Mesendoderm (in vitro differentiated cells): ENCODE data around the gene CABP2.
"Not testable (repeated sequence)": the region's sequence is repeated elsewhere in the genome, so short reads cannot be mapped to it uniquely, and the experiment has no call there.

Source experiments
- DNase-seq: peaks from one replicate; pipeline ENCODE4 v3.0.0; 2013
- H2AK5ac ChIP-seq: 2 replicates; pipeline ENCODE4 v1.6.1; 2013; ENCODE audit warnings: low read length, inconsistent platforms
- H2BK120ac ChIP-seq: 2 replicates; pipeline ENCODE4 v1.6.1; 2013; ENCODE audit warnings: low read depth, mild to moderate bottlenecking, low read length, moderate library complexity, mixed read lengths
- H2BK15ac ChIP-seq: replicated peaks from 2 replicates; pipeline ENCODE4 v1.6.1; 2013; ENCODE audit warnings: low read depth, mild to moderate bottlenecking, moderate library complexity
- H2BK5ac ChIP-seq: 2 replicates; pipeline ENCODE4 v1.6.1; 2013; ENCODE audit warnings: low read length, inconsistent platforms
- H3K18ac ChIP-seq: 2 replicates; pipeline ENCODE4 v1.6.1; 2013; ENCODE audit warnings: mild to moderate bottlenecking, low read length, mixed read lengths
- H3K23ac ChIP-seq: one replicate; pipeline ENCODE4 v1.6.1; 2013; ENCODE audit warnings: low read length
- H3K27ac ChIP-seq: 2 replicates; pipeline ENCODE4 v1.5.1; 2013; ENCODE audit warnings: low read depth, mild to moderate bottlenecking, inconsistent platforms, low read length, moderate library complexity
- H3K27me3 ChIP-seq: 2 replicates; pipeline ENCODE4 v1.6.1; 2013; ENCODE audit warnings: low read length, control low read depth, mild to moderate bottlenecking, inconsistent platforms; ENCODE audit not compliant: insufficient read depth, poor library complexity
- H3K36me3 ChIP-seq: 2 replicates; pipeline ENCODE4 v1.6.1; 2013; ENCODE audit warnings: low read length, inconsistent platforms; ENCODE audit not compliant: control insufficient read depth, insufficient read depth
- H3K4ac ChIP-seq: one replicate; pipeline ENCODE4 v1.6.1; 2013; ENCODE audit warnings: low read depth, mild to moderate bottlenecking, low read length, moderate library complexity
- H3K4me1 ChIP-seq: 2 replicates; pipeline ENCODE4 v1.6.1; 2013; ENCODE audit warnings: low read depth, low read length, inconsistent platforms; ENCODE audit not compliant: control insufficient read depth
- H3K4me2 ChIP-seq: 2 replicates; pipeline ENCODE4 v1.6.1; 2013; ENCODE audit warnings: low read length
- H3K4me3 ChIP-seq: 2 replicates; pipeline ENCODE4 v1.5.1; 2013; ENCODE audit warnings: mild to moderate bottlenecking, low read length
- H3K56ac ChIP-seq: one replicate; pipeline ENCODE4 v1.6.1; 2013; ENCODE audit warnings: low read length
- H3K79me1 ChIP-seq: 2 replicates; pipeline ENCODE4 v1.6.1; 2013; ENCODE audit warnings: low read length, inconsistent platforms
- H3K79me2 ChIP-seq: 2 replicates; pipeline ENCODE4 v1.6.1; 2013; ENCODE audit warnings: mild to moderate bottlenecking, low read length; ENCODE audit not compliant: control insufficient read depth, insufficient read depth
- H3K9ac ChIP-seq: 2 replicates; pipeline ENCODE4 v1.6.1; 2013; ENCODE audit warnings: low read length, inconsistent platforms
- H4K5ac ChIP-seq: one replicate; pipeline ENCODE4 v1.6.1; 2013; ENCODE audit warnings: low read length
- H4K8ac ChIP-seq: one replicate; pipeline ENCODE4 v1.6.1; 2013; ENCODE audit warnings: low read depth, mild to moderate bottlenecking, control low read depth, low read length, moderate library complexity
- WGBS: extraction: QIAGEN DNeasy Blood & Tissue Kit; methylation state at CpG from one replicate; pipeline ENCODE4 v1.1.7; 2013; ENCODE audit warnings: low lambda C conversion rate, missing lambda C conversion rate; ENCODE audit not compliant: insufficient coverage; ENCODE audit errors: extremely low coverage; 5-methylcytosine and 5-hydroxymethylcytosine counted together

Gene CABP2

DNA sequence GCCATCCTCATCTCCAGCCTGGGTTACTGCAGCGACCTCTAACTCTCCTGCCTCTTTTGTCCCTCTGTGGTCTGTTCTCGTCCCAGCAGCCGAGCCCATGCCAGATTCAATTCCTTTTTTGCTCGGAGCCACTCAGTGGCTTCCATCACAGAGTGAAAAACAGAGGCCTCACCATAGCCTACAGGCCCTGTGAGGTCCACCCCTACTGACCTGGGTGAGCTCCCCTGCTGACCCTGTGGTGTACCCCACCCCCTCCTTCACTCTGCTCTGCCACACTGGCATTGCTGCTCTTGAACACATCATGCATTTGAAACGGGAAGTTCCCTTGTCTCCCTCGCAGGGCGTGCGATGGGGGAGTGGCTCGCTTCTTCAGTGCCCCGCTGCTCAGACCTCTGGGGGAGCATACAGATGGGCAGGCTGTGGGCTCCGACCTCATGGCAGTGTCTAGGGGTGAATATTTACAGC lies 38.4 kb downstream of the CABP2 start:
- Histone ChIP-seq H2BK15ac (no peak overlapping the region), H3K9ac (no peak overlapping the region), H4K5ac (no peak overlapping the region), H3K27me3 (no peaks in the 10 kb centered on the region), H2BK120ac (no peak overlapping the region), H3K36me3 (no peaks in the 10 kb centered on the region), H4K8ac (no peak overlapping the region), H2AK5ac (no peak overlapping the region), H3K79me1 (peaks cover 1% of the 10 kb centered on the region), H3K4me3 (no peak overlapping the region), H3K4ac (no peak overlapping the region), H3K27ac (no peak overlapping the region), H3K4me2 (no peak overlapping the region), H3K56ac (no peak overlapping the region), H3K4me1 (no peaks in the 10 kb centered on the region), H3K18ac (no peak overlapping the region), H2BK5ac (no peak overlapping the region), H3K79me2 (no peaks in the 10 kb centered on the region), H3K23ac (no peak overlapping the region)
- no CpG with 5 or more reads among the region's 11 CpGs for WGBS
- no peak for DNase-seq

GRCh38 chr11:67483831-67484665 lies 39.2 kb downstream of the CABP2 start:
- H2BK5ac ChIP-seq, result no peak overlapping the region
- no peak overlapping the region for H2AK5ac ChIP-seq
- H3K79me2 ChIP-seq, result no peaks in the 10 kb centered on the region
- no CpG with 5 or more reads among the region's 16 CpGs for WGBS
- H3K27ac ChIP-seq, result no peak overlapping the region
- H3K4ac ChIP-seq, result no peak overlapping the region
- no peak overlapping the region for H4K5ac ChIP-seq
- H3K18ac ChIP-seq, result no peak overlapping the region
- H3K9ac ChIP-seq, result no peak overlapping the region
- H3K36me3 ChIP-seq, result no peaks in the 10 kb centered on the region
- H3K4me1 ChIP-seq, result no peaks in the 10 kb centered on the region
- no peak overlapping the region for H3K56ac ChIP-seq
- no peak overlapping the region for H3K4me2 ChIP-seq
- H3K4me3 ChIP-seq, result no peak overlapping the region
- no peak for DNase-seq
- H2BK15ac ChIP-seq, result no peak overlapping the region
- H3K23ac ChIP-seq, result no peak overlapping the region
- no peak overlapping the region for H2BK120ac ChIP-seq
- peaks cover 1% of the 10 kb centered on the region for H3K79me1 ChIP-seq
- H4K8ac ChIP-seq, result no peak overlapping the region
- no peaks in the 10 kb centered on the region for H3K27me3 ChIP-seq

DNA sequence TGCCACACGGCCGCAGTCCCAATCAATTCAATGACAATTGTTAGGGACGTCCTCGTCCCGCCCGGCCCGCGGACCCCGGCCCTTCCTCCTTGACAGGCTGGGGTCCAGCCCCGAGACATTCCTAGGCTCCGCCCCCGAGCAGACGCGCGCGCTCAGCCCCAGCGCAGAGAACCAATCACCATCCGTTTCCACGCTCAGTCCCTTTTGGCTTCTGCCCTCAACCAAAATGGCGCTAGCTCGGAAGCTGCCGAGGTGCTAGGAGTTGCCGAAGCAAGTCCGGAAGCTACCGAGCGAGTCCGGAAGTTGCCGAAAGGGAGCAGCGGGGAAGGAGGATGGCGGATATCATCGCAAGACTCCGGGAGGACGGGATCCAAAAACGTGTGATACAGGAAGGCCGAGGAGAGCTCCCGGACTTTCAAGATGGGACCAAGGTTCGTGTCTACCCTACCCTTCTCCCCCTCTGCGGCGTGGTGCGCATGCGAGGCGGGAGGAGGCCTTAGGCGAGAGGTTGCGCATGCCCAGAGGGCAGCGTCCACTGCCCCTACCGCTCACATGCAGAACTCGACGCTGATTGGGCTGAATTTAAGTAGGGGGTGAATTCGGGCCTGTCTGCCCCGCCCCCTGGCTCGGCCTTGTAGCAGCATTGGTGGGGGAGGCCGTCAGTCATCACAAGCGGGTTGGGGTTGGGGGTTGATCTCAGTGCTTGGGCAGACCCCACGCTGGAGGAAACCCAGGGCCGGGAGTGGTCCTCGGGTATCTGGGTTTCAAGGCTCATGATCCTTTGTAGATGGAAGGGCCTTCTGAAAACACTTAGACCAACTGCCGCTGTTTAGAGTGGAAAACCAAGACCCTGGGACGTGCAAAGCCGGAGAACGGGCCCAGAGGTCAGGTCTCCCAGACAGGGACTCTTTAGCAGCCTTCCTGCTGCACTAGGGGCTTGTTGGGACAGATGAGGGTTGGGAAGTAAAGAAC lies 40.1 kb downstream of the CABP2 start, which contains the start of gene AIP:
AIP (plus strand) TSS at position 200 of the 972 bp plus-strand sequence; CDS start at position 333, 133 bp downstream.
- Histone ChIP-seq H3K4ac (no peak within 1 kb of the TSS), H3K36me3 (no peaks in the 10 kb centered on the region), H3K27ac (no peak within 1 kb of the TSS), H3K18ac (no peak within 1 kb of the TSS), H3K56ac (peak within 1 kb of the TSS; percentile 90), H3K4me3 (peak within 1 kb of the TSS; percentile 56), H3K9ac (peak within 1 kb of the TSS; percentile 76), H3K4me2 (peak within 1 kb of the TSS; percentile 62), H3K79me1 (peaks cover 1% of the 10 kb centered on the region), H2BK5ac (no peak within 1 kb of the TSS), H2AK5ac (no peak within 1 kb of the TSS), H2BK15ac (no peak within 1 kb of the TSS), H4K5ac (no peak within 1 kb of the TSS), H3K27me3 (no peaks in the 10 kb centered on the region), H4K8ac (no peak within 1 kb of the TSS), H3K23ac (no peak within 1 kb of the TSS), H2BK120ac (no peak within 1 kb of the TSS), H3K79me2 (no peaks in the 10 kb centered on the region), H3K4me1 (no peaks in the 10 kb centered on the region)
- WGBS, result no CpG with 5 or more reads among the region's 60 CpGs
- DNase-seq, result peak; percentile 99

DNA sequence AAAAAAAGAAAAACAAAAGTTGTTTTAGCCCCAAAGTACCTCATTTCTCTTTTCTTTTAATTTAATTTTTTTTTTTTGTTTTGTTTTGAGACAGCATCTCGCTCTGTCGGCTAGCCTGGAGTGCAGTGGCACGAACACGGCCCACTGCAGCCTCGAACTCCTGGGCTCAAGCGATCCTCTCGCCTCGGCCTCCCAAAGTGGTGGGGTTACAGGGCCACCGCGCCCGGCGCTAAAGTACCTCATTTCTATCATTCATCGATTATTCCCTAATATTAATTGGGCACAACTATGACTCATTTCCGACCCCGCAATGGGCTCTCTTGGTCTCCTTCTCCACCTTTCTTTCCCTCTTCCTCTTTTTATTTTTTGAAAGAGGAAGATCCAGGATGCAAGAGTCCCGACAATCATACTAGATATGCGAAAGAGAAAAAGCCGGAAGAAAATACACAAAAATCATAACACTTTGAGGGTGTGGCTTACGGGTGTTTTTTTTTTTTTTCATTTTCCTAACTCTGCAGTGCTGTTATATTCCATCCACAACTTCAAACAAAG lies 40.9 kb downstream of the CABP2 start:
- no peak overlapping the region for H4K5ac ChIP-seq
- peak overlapping the region; percentile 76 for H3K56ac ChIP-seq
- no peak overlapping the region for H3K23ac ChIP-seq
- no peaks in the 10 kb centered on the region for H3K4me1 ChIP-seq
- no peak overlapping the region for H3K18ac ChIP-seq
- no peaks in the 10 kb centered on the region for H3K27me3 ChIP-seq
- H2BK5ac ChIP-seq, result no peak overlapping the region
- no CpG with 5 or more reads among the region's 19 CpGs for WGBS
- no peak overlapping the region for H2AK5ac ChIP-seq
- peaks cover 1% of the 10 kb centered on the region for H3K79me1 ChIP-seq
- peak overlapping the region; percentile 62 for H3K4me2 ChIP-seq
- H3K36me3 ChIP-seq, result no peaks in the 10 kb centered on the region
- peak overlapping the region; percentile 59 for H3K9ac ChIP-seq
- no peak overlapping the region for H2BK120ac ChIP-seq
- no peak overlapping the region for H2BK15ac ChIP-seq
- no peak overlapping the region for H3K4ac ChIP-seq
- DNase-seq, result no peak
- no peak overlapping the region for H3K27ac ChIP-seq
- H3K79me2 ChIP-seq, result no peaks in the 10 kb centered on the region
- no peak overlapping the region for H3K4me3 ChIP-seq
- no peak overlapping the region for H4K8ac ChIP-seq

DNA sequence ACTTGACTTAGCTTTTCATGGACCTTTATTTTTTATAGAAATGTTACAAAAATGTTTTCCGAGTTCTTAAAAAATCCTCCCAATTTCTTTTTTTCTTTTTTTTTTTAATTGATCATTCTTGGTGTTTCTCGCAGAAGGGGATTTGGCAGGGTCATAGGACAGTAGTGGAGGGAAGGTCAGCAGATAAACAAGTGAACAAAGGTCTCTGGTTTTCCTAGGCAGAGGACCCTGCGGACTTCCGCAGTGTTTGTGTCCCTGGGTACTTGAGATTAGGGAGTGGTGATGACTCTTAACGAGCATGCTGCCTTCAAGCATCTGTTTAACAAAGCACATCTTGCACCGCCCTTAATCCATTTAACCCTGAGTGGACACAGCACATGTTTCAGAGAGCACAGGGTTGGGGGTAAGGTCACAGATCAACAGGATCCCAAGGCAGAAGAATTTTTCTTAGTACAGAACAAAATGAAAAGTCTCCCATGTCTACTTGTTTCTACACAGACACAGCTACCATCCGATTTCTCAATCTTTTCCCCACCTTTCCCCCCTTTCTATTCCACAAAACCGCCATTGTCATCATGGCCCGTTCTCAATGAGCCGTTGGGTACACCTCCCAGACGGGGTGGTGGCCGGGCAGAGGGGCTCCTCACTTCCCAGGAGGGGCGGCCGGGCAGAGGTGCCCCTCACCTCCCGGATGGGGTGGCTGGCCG lies 45.7 kb downstream of the CABP2 start:
- H2AK5ac ChIP-seq, DNase-seq, H2BK5ac ChIP-seq, H4K5ac ChIP-seq, H3K27me3 ChIP-seq, H3K9ac ChIP-seq, H3K36me3 ChIP-seq, H3K79me1 ChIP-seq, H4K8ac ChIP-seq, H3K23ac ChIP-seq, H3K56ac ChIP-seq, H3K4me2 ChIP-seq, H3K4me1 ChIP-seq, H3K4ac ChIP-seq, H3K18ac ChIP-seq, H2BK120ac ChIP-seq, H3K79me2 ChIP-seq, H2BK15ac ChIP-seq, H3K27ac ChIP-seq, H3K4me3 ChIP-seq: not testable (repeated sequence)
- WGBS, result no CpG with 5 or more reads among the region's 16 CpGs
